GM23248 (cell line): ENCODE data around the gene WWOX. TPM values are rescaled to one million over a fixed set of nuclear protein-coding genes. Genes with fewer than 3 reads are reported as not detected.

Experiments used
- DNase-seq: peaks from one replicate; pipeline ENCODE4 v3.0.0-alpha.2; 2015
- H2AFZ ChIP-seq: fragments of 200-600 bp; sonication (generic); 2 replicates; pipeline ENCODE4 v1.6.1; 2016; ENCODE audit warnings: antibody characterized with exemption
- H3F3A ChIP-seq: fragments of 200-600 bp; sonication (generic); 2 replicates; pipeline ENCODE4 v1.6.1; 2016; ENCODE audit warnings: mild to moderate bottlenecking, antibody characterized with exemption, mixed run types; ENCODE audit not compliant: insufficient read depth
- H3K27ac ChIP-seq: fragments of 200-600 bp; sonication (generic); 2 replicates; pipeline ENCODE4 v1.5.1; 2016; ENCODE audit warnings: mild to moderate bottlenecking
- H3K27me3 ChIP-seq: fragments of 200-600 bp; sonication (generic); replicated peaks from 2 replicates; pipeline ENCODE4 v1.6.1; 2016; ENCODE audit warnings: mild to moderate bottlenecking; ENCODE audit not compliant: insufficient read depth
- H3K36me3 ChIP-seq: fragments of 200-600 bp; sonication (generic); 2 replicates; pipeline ENCODE4 v1.6.1; 2016; ENCODE audit warnings: low read depth, mild to moderate bottlenecking
- H3K4me1 ChIP-seq: fragments of 200-600 bp; sonication (generic); 2 replicates; pipeline ENCODE4 v1.6.1; 2016; ENCODE audit warnings: mild to moderate bottlenecking; ENCODE audit not compliant: insufficient read depth
- H3K4me2 ChIP-seq: fragments of 200-600 bp; sonication (generic); one replicate; pipeline ENCODE4 v1.6.1; 2016; ENCODE audit warnings: mild to moderate bottlenecking; ENCODE audit not compliant: unreplicated experiment
- H3K4me3 ChIP-seq: fragments of 200-600 bp; sonication (generic); 2 replicates; pipeline ENCODE4 v1.5.1; 2016; ENCODE audit warnings: mild to moderate bottlenecking
- H3K79me2 ChIP-seq: fragments of 200-600 bp; sonication (generic); 2 replicates; pipeline ENCODE4 v1.6.1; 2016; ENCODE audit warnings: mild to moderate bottlenecking; ENCODE audit not compliant: insufficient read depth
- H3K9ac ChIP-seq: fragments of 200-600 bp; sonication (generic); 2 replicates; pipeline ENCODE4 v1.6.1; 2016; ENCODE audit warnings: mild to moderate bottlenecking
- H3K9me2 ChIP-seq: fragments of 200-600 bp; sonication (generic); 2 replicates; pipeline ENCODE4 v1.6.1; 2016; ENCODE audit warnings: mixed run types, mild to moderate bottlenecking, moderate library complexity; ENCODE audit not compliant: insufficient read depth
- H3K9me3 ChIP-seq: fragments of 200-600 bp; sonication (generic); one replicate; pipeline ENCODE4 v1.6.1; 2017; ENCODE audit warnings: low read depth
- H4K20me1 ChIP-seq: fragments of 200-600 bp; sonication (generic); 2 replicates; pipeline ENCODE4 v1.6.0; 2016; ENCODE audit not compliant: insufficient read depth
- EZH2 ChIP-seq: fragments of 200-600 bp; sonication (generic); IDR thresholded peaks from 2 replicates; pipeline ENCODE4 v1.6.1; 2018; ENCODE audit warnings: antibody characterized with exemption, mild to moderate bottlenecking; ENCODE audit not compliant: insufficient read depth, poor library complexity, severe bottlenecking
- EZH2phosphoT487 ChIP-seq: fragments of 200-600 bp; sonication (generic); IDR thresholded peaks from 2 replicates; pipeline ENCODE4 v1.6.1; 2018; ENCODE audit warnings: antibody characterized with exemption, moderate library complexity, mild to moderate bottlenecking, low read depth; ENCODE audit not compliant: insufficient read depth
- WGBS, 2 experiments: methylation state at CpG; one replicate each; pipeline ENCODE4 v1.1.6; 2015 to 2017; ENCODE audit warnings: low lambda C conversion rate in 2 of 2, low coverage in 1 of 2; ENCODE audit errors: missing lambda C conversion rate in 2 of 2; 5-methylcytosine and 5-hydroxymethylcytosine counted together
- in situ Hi-C: fragments of 300-500 bp; cut with MboI; formaldehyde crosslinking; loops from 2 replicates; pipeline ENCODE4 v1.15.0; 2020
- polyA plus RNA-seq: library from polyadenylated mRNA; unstranded; fragments of >200 nt; fragmentation: Nextera tagmentation; extraction: Ambion mirVana; gene quantifications from 2 replicates; pipeline ENCODE4 v1.2.1, GENCODE V29; 2016
- total RNA-seq: library from RNA; depleted of rRNA; stranded (reverse); fragments of >200 nt; shearing (Covaris generic); gene quantifications from 2 replicates; pipeline ENCODE4 v1.2.3, GENCODE V29; 2014

The WWOX gene
- total and polyA plus RNA-seq, 2 experiments from 2014 or later = 4.5 to 6.6 TPM

GRCh38 chr16:79074951-79075350 lies 975.5 kb downstream of the WWOX start:
- no peak overlapping the region for H3K4me3 ChIP-seq
- no peaks in the 10 kb centered on the region for H3F3A ChIP-seq
- no peak overlapping the region for H3K27ac ChIP-seq

GRCh38 chr16:79076047-79076767 lies 976.8 kb downstream of the WWOX start:
- no peaks in the 10 kb centered on the region for H3K9me3 ChIP-seq
- DNase-seq = no peak
- 74 to 77% methylated on average over 12 of the region's 12 CpGs for WGBS, 2 experiments

More at GRCh38 chr16:79074951-79075350, 975.5 kb downstream of the WWOX start:
- H3K4me1 ChIP-seq = no peaks in the 10 kb centered on the region
- H2AFZ ChIP-seq = no peak overlapping the region
- no peak for DNase-seq
- no peaks in the 10 kb centered on the region for H4K20me1 ChIP-seq
- H3K9me3 ChIP-seq = no peaks in the 10 kb centered on the region
- TF ChIP-seq EZH2 (no peak), EZH2phosphoT487 (no peak)
- no peaks in the 10 kb centered on the region for H3K79me2 ChIP-seq
- H3K4me2 ChIP-seq = no peak overlapping the region
- in situ Hi-C loops = no loop called here
- H3K36me3 ChIP-seq = no peaks in the 10 kb centered on the region
- H3K27me3 ChIP-seq = no peaks in the 10 kb centered on the region
- H3K9ac ChIP-seq = no peak overlapping the region
- no peaks in the 10 kb centered on the region for H3K9me2 ChIP-seq
- 38 to 40% methylated on average over 4 of the region's 4 CpGs for WGBS, 2 experiments

GRCh38 chr16:79077346-79077745 lies 977.9 kb downstream of the WWOX start:
- Histone ChIP-seq H3K9ac (no peak overlapping the region), H3K4me2 (no peak overlapping the region), H3K36me3 (no peaks in the 10 kb centered on the region), H3K4me1 (no peaks in the 10 kb centered on the region), H3K4me3 (no peak overlapping the region), H3K27ac (no peak overlapping the region), H3K79me2 (no peaks in the 10 kb centered on the region), H3K9me2 (no peaks in the 10 kb centered on the region), H3K27me3 (no peaks in the 10 kb centered on the region), H2AFZ (no peak overlapping the region), H4K20me1 (no peaks in the 10 kb centered on the region), H3K9me3 (no peaks in the 10 kb centered on the region), H3F3A (no peaks in the 10 kb centered on the region)
- in situ Hi-C loops = no loop called here
- DNase-seq = no peak
- 68 to 73% methylated on average over 5 of the region's 5 CpGs for WGBS, 2 experiments
- TF ChIP-seq EZH2 (no peak), EZH2phosphoT487 (no peak)

More at GRCh38 chr16:79076047-79076767, 976.8 kb downstream of the WWOX start:
- H2AFZ ChIP-seq = no peak overlapping the region
- no peak overlapping the region for H3K4me2 ChIP-seq
- H3K27ac ChIP-seq = no peak overlapping the region
- H3K4me3 ChIP-seq = no peak overlapping the region
- no peaks in the 10 kb centered on the region for H3K27me3 ChIP-seq
- in situ Hi-C loops = no loop called here
- H3K9ac ChIP-seq = no peak overlapping the region
- H3K9me2 ChIP-seq = no peaks in the 10 kb centered on the region
- no peaks in the 10 kb centered on the region for H3K79me2 ChIP-seq
- no peaks in the 10 kb centered on the region for H3K36me3 ChIP-seq
- no peaks in the 10 kb centered on the region for H3K4me1 ChIP-seq
- TF ChIP-seq EZH2phosphoT487 (no peak), EZH2 (no peak)
- no peaks in the 10 kb centered on the region for H4K20me1 ChIP-seq
- no peaks in the 10 kb centered on the region for H3F3A ChIP-seq

- H3K9ac ChIP-seq = no peak overlapping the region
- H3K79me2 ChIP-seq = no peaks in the 10 kb centered on the region
- H3K4me3 ChIP-seq = no peak overlapping the region
- no peaks in the 10 kb centered on the region for H3K9me2 ChIP-seq
- H3K27me3 ChIP-seq = no peaks in the 10 kb centered on the region
- TF ChIP-seq EZH2 = no peak
- TF ChIP-seq EZH2phosphoT487 = no peak
- no peaks in the 10 kb centered on the region for H4K20me1 ChIP-seq
- WGBS, 2 experiments = 47 to 53% methylated on average over 10 of the region's 10 CpGs
- no peaks in the 10 kb centered on the region for H3K36me3 ChIP-seq
- in situ Hi-C loops = no loop called here
- H3K4me2 ChIP-seq = no peak overlapping the region
- no peak overlapping the region for H3K27ac ChIP-seq
- H2AFZ ChIP-seq = no peak overlapping the region
- DNase-seq = no peak
- H3K9me3 ChIP-seq = no peaks in the 10 kb centered on the region
- no peaks in the 10 kb centered on the region for H3K4me1 ChIP-seq
- H3F3A ChIP-seq = no peaks in the 10 kb centered on the region
These were observed 980.4 kb downstream of the WWOX start for GRCh38 chr16:79079656-79080420.
